Right atrium auricular region (tissue), 2 donors: ENCODE data around the gene EDDM3A. TPM values are rescaled to one million over a fixed set of nuclear protein-coding genes. Genes with fewer than 3 reads are reported as not detected.

Experiments
- DNase-seq: peaks from one replicate; pipeline ENCODE4 v3.0.0-alpha.2; 2019; ENCODE audit warnings: low spot score
- H3K27ac ChIP-seq, 2 donors: fragments of 200-600 bp; sonication (generic); 1 replicate in 1 of 2; 2 replicates in 1 of 2; pipeline ENCODE4 v1.5.1; 2016 to 2019
- H3K27me3 ChIP-seq, 2 donors: fragments of 200-600 bp; sonication (generic); one replicate each; pipeline versions ENCODE4 v1.5.1 to v1.6.0; 2017 to 2019
- H3K36me3 ChIP-seq: fragments of 200-600 bp; sonication (generic); one replicate; pipeline ENCODE4 v1.5.1; 2016
- H3K4me1 ChIP-seq, 2 donors: fragments of 200-600 bp; sonication (generic); one replicate each; pipeline versions ENCODE4 v1.5.1 to v1.6.0; 2017 to 2019
- H3K4me3 ChIP-seq, 2 donors: fragments of 200-600 bp; sonication (generic); 1 replicate in 1 of 2; 2 replicates in 1 of 2; pipeline ENCODE4 v1.5.1; 2017 to 2019; ENCODE audit warnings: mild to moderate bottlenecking in 1 of 2, moderate library complexity in 1 of 2
- H3K9me3 ChIP-seq, 2 donors: fragments of 200-600 bp; sonication (generic); one replicate each; pipeline ENCODE4 v1.5.1; 2019
- CTCF ChIP-seq, 2 donors: fragments of 200-600 bp; sonication (generic); IDR thresholded peaks; one replicate each; pipeline ENCODE4 v1.5.1; 2019; ENCODE audit warnings: antibody characterized with exemption in 2 of 2
- total RNA-seq, 2 donors: library from RNA; depleted of rRNA; stranded (reverse); fragments of >200 nt; gene quantifications; one replicate each; pipeline ENCODE4 v1.1.0, GENCODE V29; 2016

Gene EDDM3A
- total RNA-seq, 2 donors from 2014 or later = not detected

DNA sequence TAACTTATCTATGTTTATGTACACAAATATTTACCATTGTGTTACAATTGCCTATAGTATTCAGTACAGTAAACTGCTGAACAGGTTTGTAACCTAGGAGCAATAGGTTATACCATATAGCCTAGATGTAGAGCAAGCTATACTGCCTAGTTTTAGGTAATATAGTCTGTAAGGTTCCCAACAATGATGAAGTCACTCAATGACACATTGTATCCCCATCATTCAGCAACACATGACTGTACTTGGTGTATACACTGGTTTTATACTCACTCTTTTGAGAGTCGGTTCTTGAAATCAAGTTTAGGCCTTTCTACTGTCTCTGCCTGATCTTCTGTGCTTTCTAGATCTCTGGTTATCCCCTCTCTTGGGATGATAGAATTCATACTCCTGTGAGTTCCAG lies 51.5 kb downstream of the EDDM3A start:
- no peaks in the 10 kb centered on the region for H3K36me3 ChIP-seq
- peaks cover 0 to 20% of the 10 kb centered on the region in 2 donors for H3K4me1 ChIP-seq
- no peaks in the 10 kb centered on the region for H3K9me3 ChIP-seq
- no peak for TF ChIP-seq CTCF (IDR thresholded peaks at IDR 0.05)
- no peak overlapping the region for H3K27ac ChIP-seq
- no peak overlapping the region for H3K4me3 ChIP-seq
- H3K27me3 ChIP-seq = no peaks in the 10 kb centered on the region
- no peak for DNase-seq

Other genes starting within 250 kb of the EDDM3A start
- not detected for gene RNASE10, start 240.3 kb upstream of the EDDM3A start, total RNA-seq
- gene RNASE9, start 184.8 kb upstream of the EDDM3A start, total RNA-seq = not detected
- not detected for gene RNASE11, start 157.9 kb upstream of the EDDM3A start, total RNA-seq
- not detected for gene RNASE12, start 154.5 kb upstream of the EDDM3A start, total RNA-seq
- gene OR6S1, start 104.2 kb upstream of the EDDM3A start, total RNA-seq = not detected
- 10 to 100 TPM; 19.5 to 44.4 TPM for gene RNASE4, start 61.3 kb upstream of the EDDM3A start, total RNA-seq
- gene ANG, start 57.1 kb upstream of the EDDM3A start, total RNA-seq = 10 to 100 TPM in 1 of 2 donors, 1 to 10 TPM in 1; 4.4 to 14.5 TPM
- not detected for gene EDDM3B, start 22.5 kb downstream of the EDDM3A start, total RNA-seq
- 10 to 100 TPM in 1 of 2 donors, 1 to 10 TPM in 1; 6.6 to 10.9 TPM for gene RNASE6, start 35.4 kb downstream of the EDDM3A start, total RNA-seq
- gene RNASE1, start 57.0 kb downstream of the EDDM3A start, total RNA-seq = 100 to 1,000 TPM; 230 to 343 TPM
- gene RNASE3, start 145.5 kb downstream of the EDDM3A start, total RNA-seq = under 1 TPM in 1 of 2 donors, not detected in 1; 0.59 TPM
- 1 to 10 TPM; 2.9 to 4.1 TPM for gene RNASE2, start 209.6 kb downstream of the EDDM3A start, total RNA-seq
- gene METTL17, start 244.1 kb downstream of the EDDM3A start, total RNA-seq = 10 to 100 TPM; 28.9 to 37.8 TPM